Hepatocyte (in vitro differentiated cells): Measurements from ENCODE around the gene SLC27A3. TPM values are rescaled to one million over a fixed set of nuclear protein-coding genes. Genes with fewer than 3 reads are reported as not detected.

ENCODE experiments used
- DNase-seq: peaks from one replicate; pipeline ENCODE4 v3.0.0-alpha.2; 2016; ENCODE audit warnings: low spot score
- H2AFZ ChIP-seq: fragments of 200-600 bp; sonication (generic); 2 replicates; pipeline ENCODE4 v1.6.0; 2016; ENCODE audit warnings: antibody characterized with exemption, mild to moderate bottlenecking
- H3K27ac ChIP-seq: fragments of 200-600 bp; sonication (generic); 2 replicates; pipeline ENCODE4 v1.5.1; 2016; ENCODE audit warnings: mild to moderate bottlenecking
- H3K27me3 ChIP-seq: fragments of 200-600 bp; sonication (generic); 2 replicates; pipeline ENCODE4 v1.6.1; 2016
- H3K36me3 ChIP-seq: fragments of 200-600 bp; sonication (generic); replicated peaks from 2 replicates; pipeline ENCODE4 v1.5.1; 2016; ENCODE audit warnings: low read depth; ENCODE audit not compliant: insufficient read depth
- H3K4me1 ChIP-seq: fragments of 200-600 bp; sonication (generic); 2 replicates; pipeline ENCODE4 v1.5.1; 2016; ENCODE audit warnings: mild to moderate bottlenecking, moderate library complexity; ENCODE audit not compliant: insufficient read depth
- H3K4me2 ChIP-seq: fragments of 200-600 bp; sonication (generic); 2 replicates; pipeline ENCODE4 v1.6.0; 2016
- H3K4me3 ChIP-seq: fragments of 200-600 bp; sonication (generic); 2 replicates; pipeline ENCODE4 v1.5.1; 2016; ENCODE audit warnings: mild to moderate bottlenecking
- H3K79me2 ChIP-seq: fragments of 200-600 bp; sonication (generic); 2 replicates; pipeline ENCODE4 v1.6.0; 2017; ENCODE audit warnings: mild to moderate bottlenecking
- H3K9me2 ChIP-seq: fragments of 200-600 bp; sonication (generic); replicated peaks from 2 replicates; pipeline ENCODE4 v1.6.0; 2017; ENCODE audit warnings: mild to moderate bottlenecking; ENCODE audit not compliant: insufficient read depth
- H3K9me3 ChIP-seq: fragments of 200-600 bp; sonication (generic); 2 replicates; pipeline ENCODE4 v1.5.1; 2016; ENCODE audit warnings: low read depth, mild to moderate bottlenecking
- H4K20me1 ChIP-seq: fragments of 200-600 bp; sonication (generic); 2 replicates; pipeline ENCODE4 v1.6.0; 2016; ENCODE audit warnings: mild to moderate bottlenecking; ENCODE audit not compliant: insufficient read depth, poor library complexity, severe bottlenecking
- CTCF ChIP-seq: fragments of 200-600 bp; sonication (generic); IDR thresholded peaks from 2 replicates; pipeline ENCODE4 v1.5.1; 2016; ENCODE audit warnings: antibody characterized with exemption, mild to moderate bottlenecking; ENCODE audit not compliant: poor library complexity
- EZH2 ChIP-seq: fragments of 200-600 bp; sonication (generic); IDR thresholded peaks from 2 replicates; pipeline ENCODE4 v1.6.1; 2016; ENCODE audit warnings: antibody characterized with exemption, mild to moderate bottlenecking, borderline replicate concordance
- EZH2phosphoT487 ChIP-seq: fragments of 200-600 bp; sonication (generic); IDR thresholded peaks from one replicate; pipeline ENCODE4 v1.6.1; 2018; ENCODE audit warnings: antibody characterized with exemption, mild to moderate bottlenecking, low read depth, moderate library complexity; ENCODE audit not compliant: unreplicated experiment, severe bottlenecking
- WGBS: methylation state at CpG from one replicate; pipeline ENCODE4 v1.1.6; 2016; ENCODE audit warnings: low lambda C conversion rate; ENCODE audit errors: missing lambda C conversion rate; 5-methylcytosine and 5-hydroxymethylcytosine counted together
- polyA plus RNA-seq: library from polyadenylated mRNA; unstranded; fragments of >200 nt; fragmentation: Nextera tagmentation; extraction: Ambion mirVana; gene quantifications from 2 replicates; pipeline ENCODE4 v1.2.1, GENCODE V29; 2016
- total RNA-seq: library from RNA; depleted of rRNA; stranded (reverse); fragments of >200 nt; gene quantifications from 2 replicates; pipeline ENCODE4 v1.2.3, GENCODE V29; 2014

SLC27A3 gene
- total and polyA plus RNA-seq, 2 experiments from 2014 or later: 21.5 to 37.2 TPM

- Histone ChIP-seq H3K9me3 (no peaks in the 10 kb centered on the region), H3K36me3 (no peaks in the 10 kb centered on the region), H2AFZ (no peak overlapping the region), H3K9me2 (no peaks in the 10 kb centered on the region), H3K27ac (no peak overlapping the region), H3K27me3 (no peaks in the 10 kb centered on the region), H3K4me3 (no peak overlapping the region), H3K4me1 (no peaks in the 10 kb centered on the region), H3K4me2 (no peak overlapping the region), H4K20me1 (no peaks in the 10 kb centered on the region), H3K79me2 (no peaks in the 10 kb centered on the region)
- WGBS: 83% methylated on average over 6 of the region's 9 CpGs
- DNase-seq: no peak
- no peak for TF ChIP-seq CTCF
- TF ChIP-seq EZH2: no peak
- TF ChIP-seq EZH2phosphoT487: no peak
These were observed 18.2 kb downstream of the SLC27A3 start for GRCh38 chr1:153793261-153793972.

- TF ChIP-seq EZH2 (no peak), EZH2phosphoT487 (no peak), CTCF (no peak)
- Histone ChIP-seq H3K36me3 (no peaks in the 10 kb centered on the region), H4K20me1 (no peaks in the 10 kb centered on the region), H3K27me3 (no peaks in the 10 kb centered on the region), H3K9me2 (no peaks in the 10 kb centered on the region), H3K4me3 (no peak overlapping the region), H3K4me1 (no peaks in the 10 kb centered on the region), H2AFZ (no peak overlapping the region), H3K27ac (no peak overlapping the region), H3K79me2 (no peaks in the 10 kb centered on the region), H3K9me3 (no peaks in the 10 kb centered on the region), H3K4me2 (no peak overlapping the region)
- WGBS: 89% methylated on average over 9 of the region's 12 CpGs
- no peak for DNase-seq
These were observed 18.9 kb downstream of the SLC27A3 start for GRCh38 chr1:153793973-153794615.

GRCh38 chr1:153794624-153795329 lies 19.6 kb downstream of the SLC27A3 start:
- DNase-seq: no peak
- no peak overlapping the region for H2AFZ ChIP-seq
- no peaks in the 10 kb centered on the region for H3K9me2 ChIP-seq
- no peak overlapping the region for H3K4me3 ChIP-seq
- H4K20me1 ChIP-seq: no peaks in the 10 kb centered on the region
- H3K9me3 ChIP-seq: no peaks in the 10 kb centered on the region
- no peaks in the 10 kb centered on the region for H3K36me3 ChIP-seq
- H3K79me2 ChIP-seq: no peaks in the 10 kb centered on the region
- H3K27ac ChIP-seq: no peak overlapping the region
- H3K27me3 ChIP-seq: no peaks in the 10 kb centered on the region
- 77% methylated on average over 7 of the region's 14 CpGs for WGBS
- no peak overlapping the region for H3K4me2 ChIP-seq
- no peak for TF ChIP-seq CTCF
- TF ChIP-seq EZH2phosphoT487: no peak
- no peak for TF ChIP-seq EZH2
- no peaks in the 10 kb centered on the region for H3K4me1 ChIP-seq
